Measurements from ENCODE around the gene EBF3.
A peak's percentile ranks its signal among the peaks of the same experiment; 100 is the strongest.

The EBF3 gene

DNA sequence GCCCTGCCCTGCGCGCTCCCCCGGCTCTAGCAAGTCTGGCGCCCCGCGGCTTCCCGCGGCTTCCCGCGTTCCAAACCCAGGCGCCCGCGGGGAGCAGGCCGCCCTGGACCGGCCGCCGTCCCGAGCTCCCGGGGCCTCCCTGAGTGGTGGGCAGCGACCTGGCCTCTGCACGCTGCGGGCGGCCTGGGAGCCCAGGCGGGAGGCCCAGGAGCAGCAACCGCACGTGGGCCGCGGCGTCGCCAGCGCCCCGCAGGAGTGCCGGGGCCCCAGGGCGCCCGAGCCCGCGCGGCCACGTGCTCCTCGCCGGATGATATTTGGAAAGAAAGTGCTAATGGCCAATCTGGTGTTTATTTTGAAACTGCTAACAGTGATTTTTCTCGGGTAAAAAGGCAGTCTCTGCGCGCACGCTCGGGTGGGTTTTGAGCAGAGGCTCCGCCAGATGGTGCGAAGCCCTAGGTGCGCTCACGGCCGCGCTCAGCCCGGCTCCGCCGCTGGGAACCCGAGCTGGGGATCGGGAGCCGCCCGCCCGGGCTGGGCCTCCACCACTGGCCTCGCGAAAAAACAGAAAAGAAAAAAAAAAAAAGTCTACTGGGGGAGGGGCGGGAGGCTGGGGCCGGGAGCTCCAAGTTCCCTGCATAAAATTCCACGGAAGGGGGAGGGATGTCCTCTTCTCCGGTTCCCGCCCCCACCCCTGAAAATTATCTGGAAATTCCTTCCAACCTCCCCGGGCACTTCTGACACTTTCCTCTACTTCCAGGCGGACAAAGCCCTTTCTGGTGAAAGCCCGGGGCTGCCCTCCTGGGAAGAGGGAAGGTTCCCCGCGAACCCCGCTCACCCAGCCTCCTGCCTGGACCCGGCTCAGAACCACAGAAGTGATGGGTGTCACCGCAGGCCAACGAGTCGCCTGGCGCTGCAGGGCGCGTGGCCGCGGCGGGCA, 4.3 kb downstream of the EBF3 start:
- in situ Hi-C loops (cut with HindIII; ENCODE audit: low sequenced_read_pairs): no loop called here
- DNase-seq (ENCODE audit: low read depth, low spot score): no peak
- no peak overlapping the region for H3K4me3 ChIP-seq (ENCODE audit: low read depth, low read length)
- TF ChIP-seq, protein P1, sequence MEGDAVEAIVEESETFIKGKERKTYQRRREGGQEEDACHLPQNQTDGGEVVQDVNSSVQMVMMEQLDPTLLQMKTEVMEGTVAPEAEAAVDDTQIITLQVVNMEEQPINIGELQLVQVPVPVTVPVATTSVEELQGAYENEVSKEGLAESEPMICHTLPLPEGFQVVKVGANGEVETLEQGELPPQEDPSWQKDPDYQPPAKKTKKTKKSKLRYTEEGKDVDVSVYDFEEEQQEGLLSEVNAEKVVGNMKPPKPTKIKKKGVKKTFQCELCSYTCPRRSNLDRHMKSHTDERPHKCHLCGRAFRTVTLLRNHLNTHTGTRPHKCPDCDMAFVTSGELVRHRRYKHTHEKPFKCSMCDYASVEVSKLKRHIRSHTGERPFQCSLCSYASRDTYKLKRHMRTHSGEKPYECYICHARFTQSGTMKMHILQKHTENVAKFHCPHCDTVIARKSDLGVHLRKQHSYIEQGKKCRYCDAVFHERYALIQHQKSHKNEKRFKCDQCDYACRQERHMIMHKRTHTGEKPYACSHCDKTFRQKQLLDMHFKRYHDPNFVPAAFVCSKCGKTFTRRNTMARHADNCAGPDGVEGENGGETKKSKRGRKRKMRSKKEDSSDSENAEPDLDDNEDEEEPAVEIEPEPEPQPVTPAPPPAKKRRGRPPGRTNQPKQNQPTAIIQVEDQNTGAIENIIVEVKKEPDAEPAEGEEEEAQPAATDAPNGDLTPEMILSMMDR (IDR thresholded peaks at IDR 0.05; ENCODE audit: low read depth, low read length): no peak

- no peak for DNase-seq (ENCODE audit: low read depth, low spot score)
- in situ Hi-C loops (cut with HindIII; ENCODE audit: low sequenced_read_pairs): no loop called here
- H3K4me3 ChIP-seq (ENCODE audit: low read depth, low read length): no peak overlapping the region
- TF ChIP-seq, protein P1 (IDR thresholded peaks at IDR 0.05; ENCODE audit: low read depth, low read length): no peak
These were observed 5.2 kb downstream of the EBF3 start for GRCh38 chr10:129958629-129959543.

- in situ Hi-C loops (cut with HindIII; ENCODE audit: low sequenced_read_pairs): no loop called here
- TF ChIP-seq, protein P1 (IDR thresholded peaks at IDR 0.05; ENCODE audit: low read depth, low read length): peak; percentile 17
- no peak overlapping the region for H3K4me3 ChIP-seq (ENCODE audit: low read depth, low read length)
- DNase-seq (ENCODE audit: low read depth, low spot score): no peak
These were observed 5.9 kb downstream of the EBF3 start for GRCh38 chr10:129958148-129958628.

DNA sequence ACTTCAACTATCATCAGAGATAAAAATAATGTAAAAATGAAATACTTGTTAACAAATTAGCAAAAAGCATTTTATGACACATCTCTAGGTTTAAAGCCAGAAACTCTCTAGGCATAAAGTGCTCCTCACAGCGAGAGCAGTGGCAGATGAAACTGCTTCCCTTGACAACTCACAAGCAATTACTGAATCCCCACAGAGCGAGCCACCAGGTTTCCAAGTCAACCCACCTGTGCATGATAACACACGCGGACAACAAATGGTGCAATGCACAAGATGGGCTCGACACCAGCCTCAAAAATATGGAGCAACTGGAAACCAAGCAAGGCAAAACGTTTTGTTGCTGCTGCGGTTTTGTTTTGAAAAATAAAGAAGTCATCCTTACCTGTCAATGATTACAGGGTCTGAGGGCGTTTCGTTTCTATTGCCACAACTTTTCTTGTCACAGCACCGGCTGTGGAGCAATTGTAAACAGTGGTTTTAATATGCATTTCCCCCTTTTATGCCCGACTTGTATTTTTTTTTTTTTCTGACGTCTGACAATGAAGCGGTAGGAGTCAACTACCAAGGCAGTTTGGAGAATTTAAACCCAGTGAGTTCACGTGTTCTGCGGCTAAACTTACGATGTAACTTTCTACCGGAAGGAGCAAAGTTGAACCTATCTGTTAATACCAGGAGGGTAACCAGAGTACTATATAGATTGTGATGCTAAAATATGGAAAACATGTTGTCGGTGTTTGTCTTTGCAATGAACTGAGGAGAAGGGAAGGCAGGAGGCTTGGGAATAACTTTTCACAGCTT, 7.0 kb downstream of the EBF3 start:
- in situ Hi-C loops (cut with HindIII; ENCODE audit: low sequenced_read_pairs): no loop called here
- H3K4me3 ChIP-seq (ENCODE audit: low read depth, low read length): no peak overlapping the region
- TF ChIP-seq, protein P1 (IDR thresholded peaks at IDR 0.05; ENCODE audit: low read depth, low read length): no peak
- DNase-seq (ENCODE audit: low read depth, low spot score): no peak

DNA sequence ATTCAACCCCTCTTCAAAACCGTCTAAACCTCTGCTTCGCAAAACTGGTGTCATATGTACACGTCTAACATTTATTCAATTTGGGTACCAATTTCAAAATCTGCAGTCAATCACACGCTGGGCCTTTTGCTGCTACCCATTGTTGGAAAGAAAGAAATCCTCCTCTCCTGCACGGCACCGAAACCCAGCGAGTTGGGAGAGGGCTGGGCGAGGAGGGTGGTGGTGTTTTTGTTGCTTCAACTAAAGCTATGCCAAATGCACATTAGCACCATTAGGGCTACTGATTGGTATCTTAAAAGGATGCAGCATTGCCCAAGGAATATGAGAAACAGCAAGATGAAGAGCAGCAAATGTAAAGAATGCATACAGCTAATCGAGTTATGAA, 7.8 kb downstream of the EBF3 start:
- no peak for DNase-seq (ENCODE audit: low read depth, low spot score)
- TF ChIP-seq, protein P1 (IDR thresholded peaks at IDR 0.05; ENCODE audit: low read depth, low read length): no peak
- in situ Hi-C loops (cut with HindIII; ENCODE audit: low sequenced_read_pairs): no loop called here
- H3K4me3 ChIP-seq (ENCODE audit: low read depth, low read length): no peak overlapping the region

All from astrocyte of the spinal cord (primary cell).